Uterus (tissue), 4 donors: Measurements from ENCODE around the gene ASCL1. TPM values are rescaled to one million over a fixed set of nuclear protein-coding genes. Genes with fewer than 3 reads are reported as not detected.

ENCODE experiments used
- DNase-seq, 2 donors: peaks; one replicate each; pipeline ENCODE4 v3.0.0-alpha.2; 2019 to 2020
- H3K27ac ChIP-seq, 2 donors: fragments of 200-600 bp; sonication (generic); 1 replicate in 1 of 2; 2 replicates in 1 of 2; pipeline ENCODE4 v1.5.1; 2016 to 2018
- H3K27me3 ChIP-seq, 2 donors: fragments of 200-600 bp; sonication (generic); one replicate each; pipeline ENCODE4 v1.5.1; 2018 to 2019; ENCODE audit warnings: control low read depth in 1 of 2
- H3K36me3 ChIP-seq, 2 donors: fragments of 200-600 bp; sonication (generic); one replicate each; pipeline ENCODE4 v1.5.1; 2019; ENCODE audit warnings: control low read depth in 1 of 2
- H3K4me1 ChIP-seq, 2 donors: fragments of 200-600 bp; sonication (generic); one replicate each; pipeline ENCODE4 v1.5.1; 2018 to 2019; ENCODE audit warnings: control low read depth in 1 of 2
- H3K4me3 ChIP-seq, 2 donors: fragments of 200-600 bp; sonication (generic); 1 replicate in 1 of 2; 2 replicates in 1 of 2; pipeline ENCODE4 v1.5.1; 2018 to 2019; ENCODE audit warnings: mild to moderate bottlenecking in 1 of 2
- H3K9me3 ChIP-seq, 2 donors: fragments of 200-600 bp; sonication (generic); one replicate each; pipeline ENCODE4 v1.5.1; 2019; ENCODE audit warnings: control low read depth in 1 of 2
- POLR2A ChIP-seq, 2 donors: fragments of 450-650 bp; IDR thresholded peaks; one replicate each; pipeline ENCODE4 v1.6.1; 2016; ENCODE audit warnings: antibody characterized with exemption in 2 of 2, mild to moderate bottlenecking in 1 of 2, moderate library complexity in 1 of 2
- intact Hi-C: fragments of 100-400 bp; cut with DNase I; formaldehyde crosslinking; loops from one replicate; pipeline ENCODE4 v1.15.1; 2023; ENCODE audit warnings: low total_unique reads
- total RNA-seq, 4 donors: library from RNA; depleted of rRNA in 3 of 4; stranded (reverse); fragments of >200 nt in 3 of 4; gene quantifications; one replicate each; pipeline versions ENCODE4 v1.1.0 to v1.2.4, GENCODE V29; 2014 to 2023
- TF ChIP-seq, protein P1 (sequence below), 4 experiments: fragments of 200-600 bp in 2 of 4; fragments of 450-650 bp in 2 of 4; sonication (generic) in 2 of 4; IDR thresholded peaks; one replicate each; pipeline ENCODE4 v1.5.1; 2016 to 2019; ENCODE audit warnings: antibody characterized with exemption in 4 of 4, mild to moderate bottlenecking in 2 of 4, moderate library complexity in 1 of 4
- donor health status: DM: yes; HTN: yes; CAD: no.

Gene ASCL1
- total RNA-seq, 4 donors from 2014 or later = 0.48 TPM; not detected in 3

DNA sequence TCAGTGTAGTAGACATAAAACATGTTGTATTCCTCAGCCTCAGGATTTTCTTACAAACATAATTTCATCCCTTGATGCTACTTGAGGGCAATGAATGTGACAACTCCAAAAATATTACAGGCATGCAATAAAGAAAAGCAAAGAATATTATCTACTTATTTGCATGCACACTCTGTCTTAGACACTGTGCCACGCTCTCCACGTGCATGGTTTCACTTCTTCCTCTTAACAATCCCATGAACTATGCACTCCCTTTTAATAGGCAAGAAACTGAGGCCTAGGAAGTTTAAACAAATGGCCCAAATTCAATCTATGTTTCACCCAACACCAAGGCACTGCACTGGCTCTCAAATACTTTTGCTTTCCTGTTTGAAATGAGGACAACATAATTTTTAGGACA is 38.6 kb upstream of the ASCL1 start:
- no peaks in the 10 kb centered on the region for H3K36me3 ChIP-seq
- TF ChIP-seq, protein P1, sequence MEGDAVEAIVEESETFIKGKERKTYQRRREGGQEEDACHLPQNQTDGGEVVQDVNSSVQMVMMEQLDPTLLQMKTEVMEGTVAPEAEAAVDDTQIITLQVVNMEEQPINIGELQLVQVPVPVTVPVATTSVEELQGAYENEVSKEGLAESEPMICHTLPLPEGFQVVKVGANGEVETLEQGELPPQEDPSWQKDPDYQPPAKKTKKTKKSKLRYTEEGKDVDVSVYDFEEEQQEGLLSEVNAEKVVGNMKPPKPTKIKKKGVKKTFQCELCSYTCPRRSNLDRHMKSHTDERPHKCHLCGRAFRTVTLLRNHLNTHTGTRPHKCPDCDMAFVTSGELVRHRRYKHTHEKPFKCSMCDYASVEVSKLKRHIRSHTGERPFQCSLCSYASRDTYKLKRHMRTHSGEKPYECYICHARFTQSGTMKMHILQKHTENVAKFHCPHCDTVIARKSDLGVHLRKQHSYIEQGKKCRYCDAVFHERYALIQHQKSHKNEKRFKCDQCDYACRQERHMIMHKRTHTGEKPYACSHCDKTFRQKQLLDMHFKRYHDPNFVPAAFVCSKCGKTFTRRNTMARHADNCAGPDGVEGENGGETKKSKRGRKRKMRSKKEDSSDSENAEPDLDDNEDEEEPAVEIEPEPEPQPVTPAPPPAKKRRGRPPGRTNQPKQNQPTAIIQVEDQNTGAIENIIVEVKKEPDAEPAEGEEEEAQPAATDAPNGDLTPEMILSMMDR (IDR thresholded peaks at IDR 0.05) = no peak
- no peak for TF ChIP-seq POLR2A (IDR thresholded peaks at IDR 0.05)
- no peak overlapping the region for H3K27ac ChIP-seq
- no peak for DNase-seq
- intact Hi-C loops = no loop called here
- H3K4me1 ChIP-seq = no peaks in the 10 kb centered on the region
- no peak overlapping the region for H3K4me3 ChIP-seq
- no peaks in the 10 kb centered on the region for H3K9me3 ChIP-seq
- no peaks in the 10 kb centered on the region for H3K27me3 ChIP-seq

DNA sequence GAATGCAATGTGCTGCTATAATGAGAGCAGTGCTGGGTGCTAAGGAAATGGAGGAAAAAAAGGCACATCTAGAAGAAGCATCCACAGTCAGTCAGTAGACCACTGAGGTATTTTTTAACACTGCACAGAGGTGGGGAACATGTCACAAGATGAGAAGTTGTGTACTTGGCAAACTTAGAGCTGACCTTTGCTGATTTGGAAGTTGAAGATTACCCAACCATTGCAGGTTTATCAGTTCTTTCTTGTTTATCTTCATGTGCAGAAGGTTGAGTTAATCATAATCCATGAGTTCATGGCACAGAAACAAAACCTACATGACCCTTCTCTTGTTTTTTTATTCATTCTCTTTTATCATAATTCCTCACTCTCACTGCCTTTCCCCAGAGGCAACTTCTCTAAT is 37.2 kb upstream of the ASCL1 start:
- Histone ChIP-seq H3K4me3 (no peak overlapping the region), H3K27me3 (no peaks in the 10 kb centered on the region), H3K36me3 (no peaks in the 10 kb centered on the region), H3K27ac (no peak overlapping the region), H3K4me1 (no peaks in the 10 kb centered on the region), H3K9me3 (no peaks in the 10 kb centered on the region)
- intact Hi-C loops = no loop called here
- TF ChIP-seq, protein P1 (IDR thresholded peaks at IDR 0.05) = no peak
- TF ChIP-seq POLR2A (IDR thresholded peaks at IDR 0.05) = no peak
- DNase-seq = no peak

DNA sequence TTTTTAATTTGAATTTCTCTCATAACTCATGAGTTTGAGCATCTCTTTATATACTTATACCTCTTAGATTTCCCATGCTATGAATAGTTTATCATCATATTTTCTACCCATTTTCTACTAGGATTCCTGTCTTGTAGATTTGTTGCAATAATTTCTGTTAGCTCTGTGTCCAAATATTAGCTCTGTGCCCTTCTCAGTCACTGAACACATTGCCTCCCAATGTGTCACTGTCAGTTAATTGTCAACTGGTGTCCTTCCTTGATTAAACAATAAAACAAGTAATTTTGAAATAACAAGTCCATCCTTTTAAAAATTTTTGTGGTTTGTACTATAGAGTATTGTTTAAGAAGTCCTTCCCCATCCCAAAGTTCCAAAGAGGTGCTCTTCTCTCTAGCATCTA is 36.2 kb upstream of the ASCL1 start:
- Histone ChIP-seq H3K9me3 (no peaks in the 10 kb centered on the region), H3K4me3 (no peak overlapping the region), H3K27me3 (no peaks in the 10 kb centered on the region), H3K4me1 (no peaks in the 10 kb centered on the region), H3K36me3 (no peaks in the 10 kb centered on the region), H3K27ac (no peak overlapping the region)
- TF ChIP-seq, protein P1 (IDR thresholded peaks at IDR 0.05) = no peak
- no peak for TF ChIP-seq POLR2A (IDR thresholded peaks at IDR 0.05)
- intact Hi-C loops = no loop called here
- no peak for DNase-seq

DNA sequence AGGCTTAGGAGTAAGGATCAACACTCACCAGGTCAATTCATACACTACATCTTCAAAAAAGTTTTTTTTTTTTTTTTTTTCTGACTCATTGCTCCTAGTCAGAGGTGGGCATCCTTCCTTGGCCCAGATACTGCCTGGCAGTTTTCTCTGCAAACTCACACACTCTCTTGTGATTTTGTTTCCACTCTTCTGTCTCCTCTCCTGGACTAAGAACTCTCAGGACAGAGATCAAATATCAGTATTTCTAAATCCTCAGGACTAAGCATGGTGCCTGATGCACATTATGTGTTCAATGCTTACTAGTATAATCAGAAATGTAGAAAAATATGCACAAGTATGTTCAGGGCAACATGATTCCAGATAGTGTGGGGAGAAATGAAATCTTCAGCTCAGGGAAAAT is 30.3 kb upstream of the ASCL1 start:
- intact Hi-C loops = no loop called here
- no peaks in the 10 kb centered on the region for H3K36me3 ChIP-seq
- H3K4me3 ChIP-seq = no peak overlapping the region
- no peaks in the 10 kb centered on the region for H3K4me1 ChIP-seq
- no peak for DNase-seq
- TF ChIP-seq, protein P1 (IDR thresholded peaks at IDR 0.05) = no peak
- TF ChIP-seq POLR2A (IDR thresholded peaks at IDR 0.05) = no peak
- no peaks in the 10 kb centered on the region for H3K27me3 ChIP-seq
- H3K27ac ChIP-seq = no peak overlapping the region
- no peaks in the 10 kb centered on the region for H3K9me3 ChIP-seq

DNA sequence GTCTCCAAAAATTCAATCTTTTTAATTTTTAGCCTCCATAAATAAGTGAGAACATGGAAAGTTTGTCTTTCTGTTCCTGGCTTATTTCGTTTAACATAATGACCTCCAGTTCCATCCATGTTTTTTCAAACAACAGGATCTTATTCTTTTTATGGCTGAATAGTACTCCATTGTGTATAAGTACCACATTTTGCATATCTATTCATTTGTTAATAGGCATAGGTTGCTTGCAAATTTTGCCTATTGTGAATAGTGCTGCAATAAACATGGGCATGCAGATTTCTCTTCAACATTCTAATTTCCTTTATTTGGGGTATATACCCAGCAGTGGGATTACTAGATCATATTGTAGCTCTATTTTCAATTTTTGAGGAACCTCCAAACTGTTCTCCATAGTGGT is 24.3 kb upstream of the ASCL1 start:
- intact Hi-C loops = no loop called here
- no peak for TF ChIP-seq POLR2A (IDR thresholded peaks at IDR 0.05)
- TF ChIP-seq, protein P1 (IDR thresholded peaks at IDR 0.05) = no peak

More for the DNA sequence above, 24.3 kb upstream of the ASCL1 start:
- no peak for DNase-seq
- no peaks in the 10 kb centered on the region for H3K27me3 ChIP-seq
- H3K36me3 ChIP-seq = no peaks in the 10 kb centered on the region
- H3K4me3 ChIP-seq = no peak overlapping the region
- H3K9me3 ChIP-seq = no peaks in the 10 kb centered on the region
- no peaks in the 10 kb centered on the region for H3K4me1 ChIP-seq
- no peak overlapping the region for H3K27ac ChIP-seq
